Ishikawa (cell line): ENCODE data around the gene DCTD.
A peak's percentile ranks its signal among the peaks of the same experiment; 100 is the strongest.

Source experiments
- CEBPB ChIP-seq: IDR thresholded peaks from 2 replicates; pipeline ENCODE4 v1.6.1; 2012
- CREB1 ChIP-seq: IDR thresholded peaks from 2 replicates; pipeline ENCODE4 v1.6.1; 2012; ENCODE audit warnings: low read depth
- EGR1 ChIP-seq: IDR thresholded peaks from 2 replicates; pipeline ENCODE4 v1.6.1; 2012
- EP300 ChIP-seq: IDR thresholded peaks from 2 replicates; pipeline ENCODE4 v1.6.1; 2012; ENCODE audit warnings: borderline replicate concordance
- FOXM1 ChIP-seq: IDR thresholded peaks from 2 replicates; pipeline ENCODE4 v1.6.1; 2012; ENCODE audit warnings: low read depth, borderline replicate concordance
- NFIC ChIP-seq: IDR thresholded peaks from 2 replicates; pipeline ENCODE4 v1.6.1; 2012
- RAD21 ChIP-seq: IDR thresholded peaks from 2 replicates; pipeline ENCODE4 v1.6.1; 2012; ENCODE audit warnings: low read depth
- TAF1 ChIP-seq: IDR thresholded peaks from 2 replicates; pipeline ENCODE4 v1.6.1; 2012; ENCODE audit warnings: low read depth, mild to moderate bottlenecking
- TCF12 ChIP-seq: IDR thresholded peaks from 2 replicates; pipeline ENCODE4 v1.6.1; 2012; ENCODE audit warnings: low read depth
- TEAD4 ChIP-seq: IDR thresholded peaks from 2 replicates; pipeline ENCODE4 v1.6.1; 2012
- USF1 ChIP-seq: IDR thresholded peaks from 2 replicates; pipeline ENCODE4 v1.6.1; 2012
- YY1 ChIP-seq: IDR thresholded peaks from 2 replicates; pipeline ENCODE4 v1.6.1; 2012; ENCODE audit warnings: low read depth
- ZBTB7A ChIP-seq: IDR thresholded peaks from 2 replicates; pipeline ENCODE4 v1.6.1; 2012; ENCODE audit warnings: low read depth
- TF ChIP-seq, protein P1 (sequence below): IDR thresholded peaks from 2 replicates; pipeline ENCODE4 v1.6.1; 2012
- TF ChIP-seq, protein P2 (sequence below): IDR thresholded peaks from 2 replicates; pipeline ENCODE4 v1.6.1; 2012; ENCODE audit warnings: low read depth, mild to moderate bottlenecking

DCTD gene

GRCh38 chr4:182917182-182918043 lies at the start of gene DCTD:
Gene DCTD (minus strand): TSS chr4:182917386. CDS start chr4:182915568, 1,818 bp downstream.
- TF ChIP-seq CEBPB (no peak), EGR1 (peak; percentile 38; the same call in 1 of the 2 replicates), USF1 (no peak), YY1 (no peak), TAF1 (peak; percentile 41; the same call in 1 of the 2 replicates), ZBTB7A (peak; percentile 61; the same call in 1 of the 2 replicates), TCF12 (peak; percentile 29; the same call in 1 of the 2 replicates), RAD21 (no peak)
- TF ChIP-seq, protein P1, sequence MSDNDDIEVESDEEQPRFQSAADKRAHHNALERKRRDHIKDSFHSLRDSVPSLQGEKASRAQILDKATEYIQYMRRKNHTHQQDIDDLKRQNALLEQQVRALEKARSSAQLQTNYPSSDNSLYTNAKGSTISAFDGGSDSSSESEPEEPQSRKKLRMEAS: peak; percentile 90

- TF ChIP-seq, protein P1: no peak
- TF ChIP-seq USF1 (no peak), FOXM1 (no peak), EP300 (no peak), EGR1 (no peak), TEAD4 (no peak), NFIC (no peak), RAD21 (no peak), CREB1 (no peak), YY1 (no peak), TAF1 (no peak), ZBTB7A (no peak), TCF12 (no peak), CEBPB (no peak)
- TF ChIP-seq, protein P2, sequence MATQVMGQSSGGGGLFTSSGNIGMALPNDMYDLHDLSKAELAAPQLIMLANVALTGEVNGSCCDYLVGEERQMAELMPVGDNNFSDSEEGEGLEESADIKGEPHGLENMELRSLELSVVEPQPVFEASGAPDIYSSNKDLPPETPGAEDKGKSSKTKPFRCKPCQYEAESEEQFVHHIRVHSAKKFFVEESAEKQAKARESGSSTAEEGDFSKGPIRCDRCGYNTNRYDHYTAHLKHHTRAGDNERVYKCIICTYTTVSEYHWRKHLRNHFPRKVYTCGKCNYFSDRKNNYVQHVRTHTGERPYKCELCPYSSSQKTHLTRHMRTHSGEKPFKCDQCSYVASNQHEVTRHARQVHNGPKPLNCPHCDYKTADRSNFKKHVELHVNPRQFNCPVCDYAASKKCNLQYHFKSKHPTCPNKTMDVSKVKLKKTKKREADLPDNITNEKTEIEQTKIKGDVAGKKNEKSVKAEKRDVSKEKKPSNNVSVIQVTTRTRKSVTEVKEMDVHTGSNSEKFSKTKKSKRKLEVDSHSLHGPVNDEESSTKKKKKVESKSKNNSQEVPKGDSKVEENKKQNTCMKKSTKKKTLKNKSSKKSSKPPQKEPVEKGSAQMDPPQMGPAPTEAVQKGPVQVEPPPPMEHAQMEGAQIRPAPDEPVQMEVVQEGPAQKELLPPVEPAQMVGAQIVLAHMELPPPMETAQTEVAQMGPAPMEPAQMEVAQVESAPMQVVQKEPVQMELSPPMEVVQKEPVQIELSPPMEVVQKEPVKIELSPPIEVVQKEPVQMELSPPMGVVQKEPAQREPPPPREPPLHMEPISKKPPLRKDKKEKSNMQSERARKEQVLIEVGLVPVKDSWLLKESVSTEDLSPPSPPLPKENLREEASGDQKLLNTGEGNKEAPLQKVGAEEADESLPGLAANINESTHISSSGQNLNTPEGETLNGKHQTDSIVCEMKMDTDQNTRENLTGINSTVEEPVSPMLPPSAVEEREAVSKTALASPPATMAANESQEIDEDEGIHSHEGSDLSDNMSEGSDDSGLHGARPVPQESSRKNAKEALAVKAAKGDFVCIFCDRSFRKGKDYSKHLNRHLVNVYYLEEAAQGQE: no peak
These were observed 43.6 kb upstream of the DCTD start for GRCh38 chr4:182960746-182961145.

GRCh38 chr4:182960228-182960627 lies 43.0 kb upstream of the DCTD start:
- TF ChIP-seq TCF12 (no peak), EGR1 (no peak), FOXM1 (no peak), TAF1 (no peak), RAD21 (no peak), TEAD4 (no peak), YY1 (no peak), EP300 (no peak), CREB1 (no peak), NFIC (no peak), ZBTB7A (no peak), CEBPB (no peak), USF1 (no peak)
- TF ChIP-seq, protein P1: no peak
- TF ChIP-seq, protein P2: no peak

GRCh38 chr4:182955411-182955810 lies 38.2 kb upstream of the DCTD start:
- TF ChIP-seq NFIC: no peak
- no peak for TF ChIP-seq CREB1
- no peak for TF ChIP-seq USF1
- no peak for TF ChIP-seq TEAD4
- no peak for TF ChIP-seq EP300
- no peak for TF ChIP-seq FOXM1
- TF ChIP-seq, protein P2: no peak
- TF ChIP-seq, protein P1: no peak
- no peak for TF ChIP-seq CEBPB
- no peak for TF ChIP-seq TCF12
- no peak for TF ChIP-seq RAD21
- no peak for TF ChIP-seq YY1
- no peak for TF ChIP-seq TAF1
- TF ChIP-seq ZBTB7A: no peak
- TF ChIP-seq EGR1: no peak
